Right lobe of liver (tissue), 4 donors: ENCODE data around the gene PZP.

Source experiments
- CTCF ChIP-seq, 4 donors: fragments of 200-600 bp in 3 of 4; fragments of 450-650 bp in 1 of 4; IDR thresholded peaks; one replicate each; pipeline versions ENCODE4 v1.5.1 to v1.8.0; 2016 to 2022; ENCODE audit warnings: antibody characterized with exemption in 4 of 4, mild to moderate bottlenecking in 2 of 4
- POLR2A ChIP-seq: fragments of 450-650 bp; IDR thresholded peaks from one replicate; pipeline ENCODE4 v1.6.1; 2017; ENCODE audit warnings: antibody characterized with exemption, mild to moderate bottlenecking
- donor health status: DM: no; HTN: no; CAD: no.
- donor health status: DM: no; HTN: no; CAD: no.
- donor health status: DM: no; HTN: yes; CAD: no.

GRCh38 chr12:9149372-9149771, 58.8 kb downstream of the PZP start:
- peak in 2 of 4 donors; percentile 5 to 25 for TF ChIP-seq CTCF (IDR thresholded peaks at IDR 0.05)
- TF ChIP-seq POLR2A = no peak
